Measurements from ENCODE around the gene RNF145. TPM values are rescaled to one million over a fixed set of nuclear protein-coding genes. Genes with fewer than 3 reads are reported as not detected.
A peak's percentile ranks its signal among the peaks of the same experiment; 100 is the strongest.

RNF145 gene
- total and polyA plus RNA-seq, 10 of the 15 experiments (the other 5 are each of a cell fraction or from before 2014, with no cell fraction given) = 9.7 to 58.1 (median 38.2) TPM

GRCh38 chr5:159207686-159208513 lies 1.5 kb downstream of the RNF145 start (continued):
- TF ChIP-seq NRF1 (conservative IDR thresholded peaks at IDR 0.05; ENCODE audit: low read depth, low read length) (no peak), ATF2 (IDR thresholded peaks at IDR 0.05; ENCODE audit: low read length) (no peak), EP300 (IDR thresholded peaks at IDR 0.05; ENCODE audit: borderline replicate concordance in 1 of 2, control insufficient read depth in 1 of 2, low read depth in 2 of 2, low read length in 2 of 2) (peak in 1 of 2 experiments; percentile 5; a peak in 1 of 4 replicates), IRF4 (IDR thresholded peaks at IDR 0.05; ENCODE audit: low read depth, low read length) (no peak), NFYA (IDR thresholded peaks at IDR 0.05; ENCODE audit: borderline replicate concordance, low read depth, low read length) (no peak), YY1 (IDR thresholded peaks at IDR 0.05; ENCODE audit: low read depth, low read length) (peak; percentile 31; the same call in 1 of the 2 replicates), SPI1 (IDR thresholded peaks at IDR 0.05; ENCODE audit: borderline replicate concordance, insufficient read depth, low read depth, low read length) (0 out of 2 replicates have a peak, but pooled peaks have one; percentile 2), POLR2AphosphoS5 (IDR thresholded peaks at IDR 0.05; ENCODE audit: low read length) (peak; percentile 33; the same call in 1 of the 2 replicates), EGR1 (IDR thresholded peaks at IDR 0.05; ENCODE audit: borderline replicate concordance in 1 of 2, low read depth in 2 of 2, low read length in 2 of 2) (peak in 1 of 2 experiments; percentile 3; a peak in 1 of 3 replicates), RAD21 (IDR thresholded peaks at IDR 0.05; ENCODE audit: insufficient read depth, low read depth, low read length) (0 out of 2 replicates have a peak, but pooled peaks have one; percentile 11), MLLT1 (IDR thresholded peaks at IDR 0.05) (peak; percentile 88), POLR2A (IDR thresholded peaks at IDR 0.05; ENCODE audit: low read depth, low read length) (peak; percentile 74), SIX5 (IDR thresholded peaks at IDR 0.05; ENCODE audit: low read depth, low read length, severe bottlenecking) (no peak), SP1 (IDR thresholded peaks at IDR 0.05; ENCODE audit: low read depth, low read length) (no peak), SMAD5 (IDR thresholded peaks at IDR 0.05; ENCODE audit: low read depth) (peak; percentile 29; the same call in 1 of the 2 replicates), ZNF24 (IDR thresholded peaks at IDR 0.05) (0 out of 2 replicates have a peak, but pooled peaks have one; percentile 9), ETV6 (conservative IDR thresholded peaks at IDR 0.05 in 1 of 2, IDR thresholded peaks at IDR 0.05 in 1 of 2; ENCODE audit: borderline replicate concordance in 1 of 2, low read depth in 1 of 2) (no peak), TARDBP (IDR thresholded peaks at IDR 0.05; ENCODE audit: borderline replicate concordance) (peak; percentile 55; the same call in 1 of the 2 replicates), MTA2 (IDR thresholded peaks at IDR 0.05; ENCODE audit: low read depth) (0 out of 2 replicates have a peak, but pooled peaks have one; percentile 45), PML (IDR thresholded peaks at IDR 0.05; ENCODE audit: low read length) (peak; percentile 49; the same call in 1 of the 2 replicates), ASH2L (IDR thresholded peaks at IDR 0.05; ENCODE audit: borderline replicate concordance, low read depth) (0 out of 2 replicates have a peak, but pooled peaks have one; percentile 51), NBN (IDR thresholded peaks at IDR 0.05) (peak; percentile 55), RUNX3 (IDR thresholded peaks at IDR 0.05; ENCODE audit: low read length) (peak; percentile 91), EED (IDR thresholded peaks at IDR 0.05; ENCODE audit: low read depth) (no peak; the same call in 1 of the 2 replicates), ZNF217 (IDR thresholded peaks at IDR 0.05) (no peak)
- TF ChIP-seq, protein P1, sequence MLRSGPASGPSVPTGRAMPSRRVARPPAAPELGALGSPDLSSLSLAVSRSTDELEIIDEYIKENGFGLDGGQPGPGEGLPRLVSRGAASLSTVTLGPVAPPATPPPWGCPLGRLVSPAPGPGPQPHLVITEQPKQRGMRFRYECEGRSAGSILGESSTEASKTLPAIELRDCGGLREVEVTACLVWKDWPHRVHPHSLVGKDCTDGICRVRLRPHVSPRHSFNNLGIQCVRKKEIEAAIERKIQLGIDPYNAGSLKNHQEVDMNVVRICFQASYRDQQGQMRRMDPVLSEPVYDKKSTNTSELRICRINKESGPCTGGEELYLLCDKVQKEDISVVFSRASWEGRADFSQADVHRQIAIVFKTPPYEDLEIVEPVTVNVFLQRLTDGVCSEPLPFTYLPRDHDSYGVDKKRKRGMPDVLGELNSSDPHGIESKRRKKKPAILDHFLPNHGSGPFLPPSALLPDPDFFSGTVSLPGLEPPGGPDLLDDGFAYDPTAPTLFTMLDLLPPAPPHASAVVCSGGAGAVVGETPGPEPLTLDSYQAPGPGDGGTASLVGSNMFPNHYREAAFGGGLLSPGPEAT (IDR thresholded peaks at IDR 0.05; ENCODE audit: low read depth) = peak; percentile 38; the same call in 1 of the 2 replicates
